ENCODE data around the gene GGA1.

GGA1 gene

DNA sequence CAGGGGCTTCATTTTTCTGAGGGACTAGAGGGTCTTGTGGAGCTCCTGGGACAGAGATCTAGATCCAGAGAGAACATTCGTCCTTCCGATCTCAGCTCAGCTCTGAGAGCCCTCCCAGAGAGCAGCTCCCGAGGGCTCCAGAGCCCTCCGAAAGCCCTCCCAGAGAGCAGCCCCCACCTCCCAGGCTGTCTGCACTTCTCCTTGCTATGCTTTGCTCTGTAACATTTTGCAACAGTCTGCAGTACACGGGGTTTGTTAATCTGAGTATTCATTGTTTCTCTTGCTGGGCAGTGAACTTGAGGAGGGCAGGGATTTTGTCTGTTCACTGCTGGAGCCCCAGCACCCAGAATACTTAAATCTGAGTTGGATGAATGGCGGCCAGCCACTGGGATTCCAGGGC, 2.6 kb downstream of the GGA1 start:
- no peak for DNase-seq
- no peaks in the 10 kb centered on the region for H3K27me3 Mint-ChIP-seq (ENCODE audit: low read depth, poor library complexity)
- peaks cover 30% of the 10 kb centered on the region for H3K4me1 Mint-ChIP-seq
- H3K27ac Mint-ChIP-seq = no peak overlapping the region
- TF ChIP-seq, protein P1, sequence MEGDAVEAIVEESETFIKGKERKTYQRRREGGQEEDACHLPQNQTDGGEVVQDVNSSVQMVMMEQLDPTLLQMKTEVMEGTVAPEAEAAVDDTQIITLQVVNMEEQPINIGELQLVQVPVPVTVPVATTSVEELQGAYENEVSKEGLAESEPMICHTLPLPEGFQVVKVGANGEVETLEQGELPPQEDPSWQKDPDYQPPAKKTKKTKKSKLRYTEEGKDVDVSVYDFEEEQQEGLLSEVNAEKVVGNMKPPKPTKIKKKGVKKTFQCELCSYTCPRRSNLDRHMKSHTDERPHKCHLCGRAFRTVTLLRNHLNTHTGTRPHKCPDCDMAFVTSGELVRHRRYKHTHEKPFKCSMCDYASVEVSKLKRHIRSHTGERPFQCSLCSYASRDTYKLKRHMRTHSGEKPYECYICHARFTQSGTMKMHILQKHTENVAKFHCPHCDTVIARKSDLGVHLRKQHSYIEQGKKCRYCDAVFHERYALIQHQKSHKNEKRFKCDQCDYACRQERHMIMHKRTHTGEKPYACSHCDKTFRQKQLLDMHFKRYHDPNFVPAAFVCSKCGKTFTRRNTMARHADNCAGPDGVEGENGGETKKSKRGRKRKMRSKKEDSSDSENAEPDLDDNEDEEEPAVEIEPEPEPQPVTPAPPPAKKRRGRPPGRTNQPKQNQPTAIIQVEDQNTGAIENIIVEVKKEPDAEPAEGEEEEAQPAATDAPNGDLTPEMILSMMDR (IDR thresholded peaks at IDR 0.05) = no peak
- H3K4me3 Mint-ChIP-seq = no peak overlapping the region
- H3K9me3 Mint-ChIP-seq = no peaks in the 10 kb centered on the region
- H3K36me3 Mint-ChIP-seq (ENCODE audit: low read depth) = peaks cover 26% of the 10 kb centered on the region

DNA sequence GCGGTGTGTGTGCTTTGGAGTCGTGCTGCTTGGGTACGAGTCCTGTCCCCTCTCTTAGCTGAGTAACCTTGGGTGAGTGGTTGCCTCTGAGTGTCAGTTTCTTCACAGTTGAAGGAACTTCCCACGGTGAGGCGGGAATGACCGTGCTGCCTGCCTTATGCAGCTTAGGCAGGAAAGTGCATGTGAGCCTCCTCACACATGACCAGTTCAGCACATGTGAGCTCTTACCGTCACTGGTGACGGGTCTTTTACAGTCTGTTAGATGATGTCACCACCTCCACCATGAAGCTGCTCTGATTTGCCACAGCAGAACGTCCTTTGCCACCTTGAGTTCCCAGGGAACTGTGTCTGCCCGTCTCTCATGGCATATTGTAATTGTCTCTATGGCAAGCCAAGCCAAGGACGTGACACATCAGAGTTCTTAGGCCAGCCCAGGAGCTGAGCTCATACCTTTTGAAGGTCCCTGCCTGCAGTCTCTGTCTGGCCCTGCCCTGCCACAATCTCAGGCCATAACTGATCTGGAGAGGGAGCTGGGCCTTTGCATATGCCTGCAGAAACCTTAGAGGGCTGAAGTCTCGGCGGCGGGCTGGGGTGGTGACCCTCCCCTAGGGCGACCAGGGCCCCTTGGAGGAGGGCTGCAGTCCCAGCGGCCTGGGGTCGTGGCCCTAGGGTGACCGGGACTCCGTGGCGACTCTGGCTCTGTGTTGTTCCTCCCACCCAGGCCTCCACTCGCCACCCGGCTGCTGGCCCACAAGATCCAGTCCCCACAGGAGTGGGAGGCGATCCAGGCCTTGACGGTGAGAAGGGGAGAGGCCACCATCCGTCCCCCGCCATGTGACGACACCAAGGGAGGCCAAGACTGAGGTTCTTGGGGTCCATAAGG, 7.8 kb downstream of the GGA1 start:
- TF ChIP-seq, protein P1 (IDR thresholded peaks at IDR 0.05) = no peak
- Mint-ChIP-seq H3K4me1 (peaks cover under 1% of the 10 kb centered on the region), H3K9me3 (no peaks in the 10 kb centered on the region), H3K36me3 (ENCODE audit: low read depth) (peaks cover 41% of the 10 kb centered on the region), H3K27ac (no peak overlapping the region), H3K4me3 (no peak overlapping the region), H3K27me3 (ENCODE audit: low read depth, poor library complexity) (no peaks in the 10 kb centered on the region)
- DNase-seq = no peak

DNA sequence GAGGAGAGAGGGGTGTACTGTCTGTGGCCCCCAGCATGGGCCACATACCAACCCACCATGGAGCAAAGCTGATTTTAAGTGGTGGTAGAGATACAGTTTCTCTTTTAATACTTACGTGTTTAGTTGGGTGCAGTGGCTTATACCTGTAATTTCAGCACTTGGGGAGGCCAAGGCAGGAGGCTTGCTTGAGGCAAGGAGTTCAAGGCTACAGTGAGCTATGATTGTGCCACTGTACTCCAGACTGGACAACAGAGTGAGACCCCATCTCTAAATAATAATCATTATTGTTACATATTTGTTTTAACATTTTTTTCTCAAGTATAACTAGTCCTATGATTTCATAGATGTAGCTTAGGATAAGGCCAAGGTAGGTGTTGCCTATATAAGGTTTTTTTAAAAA, 8.8 kb downstream of the GGA1 start:
- Mint-ChIP-seq H3K36me3 (ENCODE audit: low read depth) (peaks cover 41% of the 10 kb centered on the region), H3K4me1 (no peaks in the 10 kb centered on the region), H3K9me3 (no peaks in the 10 kb centered on the region), H3K27ac (no peak overlapping the region), H3K4me3 (no peak overlapping the region), H3K27me3 (ENCODE audit: low read depth, poor library complexity) (no peaks in the 10 kb centered on the region)
- no peak for DNase-seq
- TF ChIP-seq, protein P1 (IDR thresholded peaks at IDR 0.05) = no peak

DNA sequence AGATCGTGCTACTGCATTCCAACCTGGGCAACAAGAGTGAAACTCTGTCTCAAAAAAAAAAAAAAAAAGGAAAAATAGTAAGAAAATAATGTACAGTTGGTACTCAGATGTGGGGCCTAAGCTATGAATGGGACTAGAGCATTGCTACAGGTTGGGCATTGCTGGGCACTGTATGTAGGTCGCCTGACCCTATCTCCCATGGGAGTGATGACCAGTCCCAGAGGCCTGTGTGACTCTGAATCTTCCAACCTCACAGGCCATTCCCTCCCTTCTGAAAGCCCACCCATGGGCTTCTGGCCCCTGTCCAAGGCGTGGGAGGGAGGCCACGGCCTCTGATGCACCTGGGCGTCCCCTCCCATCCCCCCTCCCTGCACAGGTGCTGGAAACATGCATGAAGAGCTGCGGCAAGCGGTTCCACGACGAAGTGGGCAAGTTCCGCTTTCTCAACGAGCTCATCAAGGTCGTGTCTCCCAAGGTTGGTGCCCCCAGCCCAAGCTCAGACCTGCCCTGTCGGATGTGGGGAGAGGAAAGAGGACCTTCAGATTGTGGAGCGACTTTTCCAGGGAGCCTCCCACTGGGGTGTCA, 9.5 kb downstream of the GGA1 start:
- no peak for DNase-seq
- H3K36me3 Mint-ChIP-seq (ENCODE audit: low read depth) = peaks cover 35% of the 10 kb centered on the region
- TF ChIP-seq, protein P1 (IDR thresholded peaks at IDR 0.05) = no peak
- H3K4me3 Mint-ChIP-seq = no peak overlapping the region
- no peaks in the 10 kb centered on the region for H3K9me3 Mint-ChIP-seq
- no peaks in the 10 kb centered on the region for H3K4me1 Mint-ChIP-seq
- H3K27me3 Mint-ChIP-seq (ENCODE audit: low read depth, poor library complexity) = no peaks in the 10 kb centered on the region
- H3K27ac Mint-ChIP-seq = no peak overlapping the region

DNA sequence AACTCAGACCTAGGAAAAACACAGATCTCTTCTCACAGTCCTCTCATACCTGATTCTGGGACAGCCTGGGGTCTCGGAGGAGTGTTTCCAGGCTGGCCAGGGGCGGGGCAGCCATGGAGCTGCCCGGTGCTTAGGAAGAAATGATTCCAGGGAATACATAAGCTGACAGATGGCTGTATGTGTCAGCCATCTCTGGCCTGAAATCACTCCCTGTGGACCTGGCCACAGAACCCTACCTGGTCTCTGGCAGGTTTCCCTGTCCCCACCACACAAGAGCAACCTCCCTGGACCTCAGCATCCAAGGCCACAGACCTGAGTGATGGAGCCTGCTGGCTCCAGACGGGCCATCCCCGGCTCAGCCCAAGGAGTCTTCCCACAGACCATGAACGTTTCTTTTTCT, 10.0 kb downstream of the GGA1 start:
- Mint-ChIP-seq H3K27ac (no peak overlapping the region), H3K9me3 (no peaks in the 10 kb centered on the region), H3K4me1 (peaks cover 2% of the 10 kb centered on the region), H3K27me3 (ENCODE audit: low read depth, poor library complexity) (no peaks in the 10 kb centered on the region), H3K4me3 (no peak overlapping the region), H3K36me3 (ENCODE audit: low read depth) (peaks cover 32% of the 10 kb centered on the region)
- TF ChIP-seq, protein P1 (IDR thresholded peaks at IDR 0.05) = no peak
- DNase-seq = no peak

Measured in nephron progenitor cell (in vitro differentiated cells).